Epithelial cell of esophagus (primary cell): ENCODE results near the gene LOXL3.
A peak's percentile ranks its signal among the peaks of the same experiment; 100 is the strongest.

Experiments used
- DNase-seq: peaks from one replicate; pipeline ENCODE4 v3.0.0; 2010; ENCODE audit warnings: low read depth
- H3K4me3 ChIP-seq: 2 replicates; pipeline ENCODE4 v1.5.1; 2011; ENCODE audit warnings: mild to moderate bottlenecking, low read length, control low read depth
- CTCF ChIP-seq: IDR thresholded peaks from 2 replicates; pipeline ENCODE4 v1.5.1; 2011; ENCODE audit warnings: low read depth, mild to moderate bottlenecking, low read length, control low read depth, inconsistent platforms; ENCODE audit not compliant: insufficient read depth; ENCODE audit errors: missing control alignments

LOXL3 gene

GRCh38 chr2:74512744-74513604, 40.8 kb downstream of the LOXL3 start:
- DNase-seq = no peak
- TF ChIP-seq CTCF = no peak
- H3K4me3 ChIP-seq = no peak overlapping the region

GRCh38 chr2:74511104-74511989, 42.4 kb downstream of the LOXL3 start:
- H3K4me3 ChIP-seq = no peak overlapping the region
- TF ChIP-seq CTCF = no peak
- no peak for DNase-seq

GRCh38 chr2:74510272-74510671, 43.5 kb downstream of the LOXL3 start:
- no peak for TF ChIP-seq CTCF
- no peak overlapping the region for H3K4me3 ChIP-seq
- no peak for DNase-seq

- no peak for TF ChIP-seq CTCF
- DNase-seq = peak; percentile 45
- peak overlapping the region; percentile 97 for H3K4me3 ChIP-seq
Measured at GRCh38 chr2:74507926-74508520, 45.7 kb downstream of the LOXL3 start.

- DNase-seq = peak; percentile 99
- peak within 1 kb of the TSS; percentile 97 for H3K4me3 ChIP-seq
- no peak for TF ChIP-seq CTCF
Measured at GRCh38 chr2:74507145-74507925, 46.4 kb downstream of the LOXL3 start, which contains the start of gene PCGF1. PCGF1 (minus strand) TSS chr2:74507695; CDS start chr2:74507668, 27 bp downstream.
